HEK293 (cell line): ENCODE data around the gene ACRBP.

Source experiments
- BCL11B ChIP-seq: fragments of 450-650 bp; formaldehyde crosslinking; IDR thresholded peaks from 2 replicates; pipeline ENCODE4 v1.5.1; 2016; ENCODE audit warnings: low read depth, missing biosample characterization, missing genetic modification characterization
- MYNN ChIP-seq: fragments of 450-650 bp; formaldehyde crosslinking; IDR thresholded peaks from 2 replicates; pipeline ENCODE4 v1.5.1; 2016; ENCODE audit warnings: missing biosample characterization, missing genetic modification characterization, borderline replicate concordance
- MZF1 ChIP-seq: fragments of 450-650 bp; formaldehyde crosslinking; IDR thresholded peaks from 2 replicates; pipeline ENCODE4 v1.5.1; 2017; ENCODE audit warnings: missing biosample characterization, missing genetic modification characterization, borderline replicate concordance
- ZBTB1 ChIP-seq: fragments of 450-650 bp; formaldehyde crosslinking; IDR thresholded peaks from 2 replicates; pipeline ENCODE4 v1.5.1; 2016; ENCODE audit warnings: missing biosample characterization, missing genetic modification characterization
- ZBTB20 ChIP-seq: fragments of 450-650 bp; formaldehyde crosslinking; IDR thresholded peaks from 2 replicates; pipeline ENCODE4 v1.5.1; 2016; ENCODE audit warnings: missing biosample characterization, missing genetic modification characterization
- ZNF140 ChIP-seq: fragments of 450-650 bp; formaldehyde crosslinking; IDR thresholded peaks from 2 replicates; pipeline ENCODE4 v1.5.1; 2016; ENCODE audit warnings: missing biosample characterization, missing genetic modification characterization
- ZNF146 ChIP-seq: fragments of 450-650 bp; formaldehyde crosslinking; IDR thresholded peaks from 2 replicates; pipeline ENCODE4 v1.5.1; 2016; ENCODE audit warnings: missing biosample characterization, missing genetic modification characterization
- ZNF223 ChIP-seq: fragments of 450-650 bp; formaldehyde crosslinking; IDR thresholded peaks from 2 replicates; pipeline ENCODE4 v1.5.1; 2016; ENCODE audit warnings: missing biosample characterization, missing genetic modification characterization
- ZNF266 ChIP-seq: fragments of 450-650 bp; formaldehyde crosslinking; IDR thresholded peaks from 2 replicates; pipeline ENCODE4 v1.5.1; 2016; ENCODE audit warnings: missing biosample characterization, missing genetic modification characterization, low read depth
- ZNF350 ChIP-seq: fragments of 450-650 bp; formaldehyde crosslinking; IDR thresholded peaks from 2 replicates; pipeline ENCODE4 v1.5.0; 2017; ENCODE audit warnings: missing biosample characterization, mild to moderate bottlenecking, missing genetic modification characterization
- ZNF366 ChIP-seq: fragments of 450-650 bp; formaldehyde crosslinking; conservative IDR thresholded peaks from 2 replicates; pipeline ENCODE4 v1.5.1; 2016; ENCODE audit warnings: missing biosample characterization, missing genetic modification characterization
- ZNF423 ChIP-seq: fragments of 450-650 bp; formaldehyde crosslinking; IDR thresholded peaks from 2 replicates; pipeline ENCODE4 v1.5.1; 2016; ENCODE audit warnings: missing biosample characterization, missing genetic modification characterization
- ZNF514 ChIP-seq: fragments of 450-650 bp; formaldehyde crosslinking; IDR thresholded peaks from 2 replicates; pipeline ENCODE4 v1.5.1; 2016; ENCODE audit warnings: missing biosample characterization, missing genetic modification characterization
- ZNF558 ChIP-seq: fragments of 450-650 bp; formaldehyde crosslinking; IDR thresholded peaks from 2 replicates; pipeline ENCODE4 v1.5.1; 2016; ENCODE audit warnings: missing biosample characterization, missing genetic modification characterization
- ZNF585B ChIP-seq: fragments of 450-650 bp; formaldehyde crosslinking; IDR thresholded peaks from 2 replicates; pipeline ENCODE4 v1.5.1; 2016; ENCODE audit warnings: missing biosample characterization, missing genetic modification characterization
- ZNF600 ChIP-seq: fragments of 450-650 bp; formaldehyde crosslinking; IDR thresholded peaks from 2 replicates; pipeline ENCODE4 v1.5.1; 2016; ENCODE audit warnings: missing biosample characterization, missing genetic modification characterization
- ZNF658 ChIP-seq: fragments of 450-650 bp; formaldehyde crosslinking; IDR thresholded peaks from 2 replicates; pipeline ENCODE4; 2016; ENCODE audit warnings: missing biosample characterization, missing genetic modification characterization
- ZNF664 ChIP-seq: fragments of 450-650 bp; formaldehyde crosslinking; IDR thresholded peaks from 2 replicates; pipeline ENCODE4 v1.5.1; 2016; ENCODE audit warnings: missing biosample characterization, missing genetic modification characterization
- ZNF707 ChIP-seq: fragments of 450-650 bp; formaldehyde crosslinking; IDR thresholded peaks from 2 replicates; pipeline ENCODE4 v1.5.1; 2016; ENCODE audit warnings: missing biosample characterization, missing genetic modification characterization
- ZNF76 ChIP-seq: fragments of 450-650 bp; formaldehyde crosslinking; IDR thresholded peaks from 2 replicates; pipeline ENCODE4; 2016; ENCODE audit warnings: low read depth, missing biosample characterization, missing genetic modification characterization, borderline replicate concordance
- ZNF791 ChIP-seq: fragments of 450-650 bp; formaldehyde crosslinking; IDR thresholded peaks from 2 replicates; pipeline ENCODE4 v1.5.1; 2016; ENCODE audit warnings: missing biosample characterization, missing genetic modification characterization
- TF ChIP-seq, protein P1 (sequence below): fragments of 450-650 bp; formaldehyde crosslinking; IDR thresholded peaks from 2 replicates; pipeline ENCODE4 v1.5.1; 2016; ENCODE audit warnings: missing biosample characterization, missing genetic modification characterization
- TF ChIP-seq, protein P2 (sequence below): fragments of 450-650 bp; formaldehyde crosslinking; IDR thresholded peaks from 2 replicates; pipeline ENCODE4 v1.5.1; 2016; ENCODE audit warnings: missing biosample characterization, missing genetic modification characterization
- TF ChIP-seq, protein P3 (sequence below): fragments of 450-650 bp; formaldehyde crosslinking; IDR thresholded peaks from 2 replicates; pipeline ENCODE4 v1.5.1; 2016; ENCODE audit warnings: missing biosample characterization, missing genetic modification characterization, borderline replicate concordance
- TF ChIP-seq, protein P4 (sequence below): fragments of 450-650 bp; formaldehyde crosslinking; IDR thresholded peaks from 2 replicates; pipeline ENCODE4 v1.5.1; 2016; ENCODE audit warnings: missing biosample characterization, missing genetic modification characterization
- TF ChIP-seq, protein P5 (sequence below): fragments of 450-650 bp; formaldehyde crosslinking; IDR thresholded peaks from 2 replicates; pipeline ENCODE4 v1.5.1; 2016; ENCODE audit warnings: missing biosample characterization, missing genetic modification characterization
- TF ChIP-seq, protein P6 (sequence below): fragments of 450-650 bp; formaldehyde crosslinking; optimal IDR thresholded peaks from 2 replicates; pipeline ENCODE3; 2016; ENCODE audit warnings: missing biosample characterization, mild to moderate bottlenecking, missing genetic modification characterization

The ACRBP gene

DNA sequence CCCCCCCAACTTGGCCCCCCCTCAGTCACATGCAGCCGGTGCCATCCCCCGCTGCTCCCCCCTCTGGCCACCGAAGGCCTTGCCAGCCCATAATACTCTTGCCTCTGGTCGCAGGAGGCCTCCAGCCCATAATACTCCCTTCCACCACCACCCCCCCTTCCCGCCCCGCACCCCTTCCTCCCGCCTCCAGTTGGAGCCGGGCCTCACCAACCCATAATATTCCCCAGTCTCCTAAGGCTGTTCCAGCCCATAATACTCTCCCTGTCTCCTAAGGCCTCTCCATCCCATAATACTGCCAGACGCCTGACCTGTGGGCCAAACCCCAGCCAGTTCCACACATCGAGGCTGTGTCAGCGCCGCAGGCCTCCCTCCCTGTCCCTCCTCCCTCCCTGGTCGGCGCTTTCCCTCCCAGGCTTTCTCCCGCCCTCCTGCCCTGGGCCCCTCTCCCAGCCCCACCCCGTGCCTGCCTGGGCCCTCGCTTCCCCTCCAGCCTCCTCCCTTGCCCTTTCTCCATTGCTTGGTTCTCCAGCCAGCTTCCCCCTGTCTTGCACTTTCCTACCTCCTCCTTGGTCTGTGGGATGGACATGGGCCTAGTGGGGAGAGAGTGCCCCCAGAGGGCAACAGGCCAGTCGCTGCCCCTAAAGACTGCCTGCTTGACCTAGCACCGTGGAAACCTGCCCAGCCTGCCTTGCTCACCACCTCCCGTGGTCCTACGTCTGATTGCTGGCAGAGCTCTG lies 33.3 kb downstream of the ACRBP start (continued):
- TF ChIP-seq ZNF600 (tag by site-specific recombination), result peak; percentile 94
- TF ChIP-seq, protein P1, sequence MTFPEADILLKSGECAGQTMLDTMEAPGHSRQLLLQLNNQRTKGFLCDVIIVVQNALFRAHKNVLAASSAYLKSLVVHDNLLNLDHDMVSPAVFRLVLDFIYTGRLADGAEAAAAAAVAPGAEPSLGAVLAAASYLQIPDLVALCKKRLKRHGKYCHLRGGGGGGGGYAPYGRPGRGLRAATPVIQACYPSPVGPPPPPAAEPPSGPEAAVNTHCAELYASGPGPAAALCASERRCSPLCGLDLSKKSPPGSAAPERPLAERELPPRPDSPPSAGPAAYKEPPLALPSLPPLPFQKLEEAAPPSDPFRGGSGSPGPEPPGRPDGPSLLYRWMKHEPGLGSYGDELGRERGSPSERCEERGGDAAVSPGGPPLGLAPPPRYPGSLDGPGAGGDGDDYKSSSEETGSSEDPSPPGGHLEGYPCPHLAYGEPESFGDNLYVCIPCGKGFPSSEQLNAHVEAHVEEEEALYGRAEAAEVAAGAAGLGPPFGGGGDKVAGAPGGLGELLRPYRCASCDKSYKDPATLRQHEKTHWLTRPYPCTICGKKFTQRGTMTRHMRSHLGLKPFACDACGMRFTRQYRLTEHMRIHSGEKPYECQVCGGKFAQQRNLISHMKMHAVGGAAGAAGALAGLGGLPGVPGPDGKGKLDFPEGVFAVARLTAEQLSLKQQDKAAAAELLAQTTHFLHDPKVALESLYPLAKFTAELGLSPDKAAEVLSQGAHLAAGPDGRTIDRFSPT (tag by site-specific recombination), result peak; percentile 86
- no peak for TF ChIP-seq ZNF791 (tag by site-specific recombination)
- TF ChIP-seq BCL11B (tag by site-specific recombination), result peak; percentile 76; the same call in 1 of the 2 replicates
- no peak for TF ChIP-seq ZNF658 (tag by site-specific recombination)
- TF ChIP-seq ZNF423, result peak; percentile 33; the same call in 1 of the 2 replicates
- no peak for TF ChIP-seq MZF1 (tag by site-specific recombination)
- TF ChIP-seq ZNF223 (tag by site-specific recombination), result peak; percentile 95
- no peak for TF ChIP-seq ZNF707 (tag by site-specific recombination)
- TF ChIP-seq, protein P2, sequence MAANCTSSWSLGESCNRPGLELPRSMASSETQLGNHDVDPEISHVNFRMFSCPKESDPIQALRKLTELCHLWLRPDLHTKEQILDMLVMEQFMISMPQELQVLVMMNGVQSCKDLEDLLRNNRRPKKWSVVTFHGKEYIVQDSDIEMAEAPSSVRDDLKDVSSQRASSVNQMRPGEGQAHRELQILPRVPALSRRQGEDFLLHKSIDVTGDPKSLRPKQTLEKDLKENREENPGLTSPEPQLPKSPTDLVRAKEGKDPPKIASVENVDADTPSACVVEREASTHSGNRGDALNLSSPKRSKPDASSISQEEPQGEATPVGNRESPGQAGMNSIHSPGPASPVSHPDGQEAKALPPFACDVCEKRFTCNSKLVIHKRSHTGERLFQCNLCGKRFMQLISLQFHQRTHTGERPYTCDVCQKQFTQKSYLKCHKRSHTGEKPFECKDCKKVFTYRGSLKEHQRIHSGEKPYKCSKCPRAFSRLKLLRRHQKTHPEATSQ (tag by site-specific recombination), result no peak
- no peak for TF ChIP-seq ZNF514 (tag by site-specific recombination)
- TF ChIP-seq, protein P3, sequence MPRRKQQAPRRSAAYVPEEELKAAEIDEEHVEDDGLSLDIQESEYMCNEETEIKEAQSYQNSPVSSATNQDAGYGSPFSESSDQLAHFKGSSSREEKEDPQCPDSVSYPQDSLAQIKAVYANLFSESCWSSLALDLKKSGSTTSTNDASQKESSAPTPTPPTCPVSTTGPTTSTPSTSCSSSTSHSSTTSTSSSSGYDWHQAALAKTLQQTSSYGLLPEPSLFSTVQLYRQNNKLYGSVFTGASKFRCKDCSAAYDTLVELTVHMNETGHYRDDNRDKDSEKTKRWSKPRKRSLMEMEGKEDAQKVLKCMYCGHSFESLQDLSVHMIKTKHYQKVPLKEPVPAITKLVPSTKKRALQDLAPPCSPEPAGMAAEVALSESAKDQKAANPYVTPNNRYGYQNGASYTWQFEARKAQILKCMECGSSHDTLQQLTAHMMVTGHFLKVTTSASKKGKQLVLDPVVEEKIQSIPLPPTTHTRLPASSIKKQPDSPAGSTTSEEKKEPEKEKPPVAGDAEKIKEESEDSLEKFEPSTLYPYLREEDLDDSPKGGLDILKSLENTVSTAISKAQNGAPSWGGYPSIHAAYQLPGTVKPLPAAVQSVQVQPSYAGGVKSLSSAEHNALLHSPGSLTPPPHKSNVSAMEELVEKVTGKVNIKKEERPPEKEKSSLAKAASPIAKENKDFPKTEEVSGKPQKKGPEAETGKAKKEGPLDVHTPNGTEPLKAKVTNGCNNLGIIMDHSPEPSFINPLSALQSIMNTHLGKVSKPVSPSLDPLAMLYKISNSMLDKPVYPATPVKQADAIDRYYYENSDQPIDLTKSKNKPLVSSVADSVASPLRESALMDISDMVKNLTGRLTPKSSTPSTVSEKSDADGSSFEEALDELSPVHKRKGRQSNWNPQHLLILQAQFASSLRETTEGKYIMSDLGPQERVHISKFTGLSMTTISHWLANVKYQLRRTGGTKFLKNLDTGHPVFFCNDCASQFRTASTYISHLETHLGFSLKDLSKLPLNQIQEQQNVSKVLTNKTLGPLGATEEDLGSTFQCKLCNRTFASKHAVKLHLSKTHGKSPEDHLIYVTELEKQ (tag by site-specific recombination), result peak; percentile 20; the same call in 1 of the 2 replicates
- no peak for TF ChIP-seq ZNF350
- no peak for TF ChIP-seq ZNF140 (tag by site-specific recombination)
- peak; percentile 86 for TF ChIP-seq ZBTB20 (tag by site-specific recombination)
- TF ChIP-seq ZNF266 (tag by site-specific recombination), result no peak
- TF ChIP-seq, protein P4, sequence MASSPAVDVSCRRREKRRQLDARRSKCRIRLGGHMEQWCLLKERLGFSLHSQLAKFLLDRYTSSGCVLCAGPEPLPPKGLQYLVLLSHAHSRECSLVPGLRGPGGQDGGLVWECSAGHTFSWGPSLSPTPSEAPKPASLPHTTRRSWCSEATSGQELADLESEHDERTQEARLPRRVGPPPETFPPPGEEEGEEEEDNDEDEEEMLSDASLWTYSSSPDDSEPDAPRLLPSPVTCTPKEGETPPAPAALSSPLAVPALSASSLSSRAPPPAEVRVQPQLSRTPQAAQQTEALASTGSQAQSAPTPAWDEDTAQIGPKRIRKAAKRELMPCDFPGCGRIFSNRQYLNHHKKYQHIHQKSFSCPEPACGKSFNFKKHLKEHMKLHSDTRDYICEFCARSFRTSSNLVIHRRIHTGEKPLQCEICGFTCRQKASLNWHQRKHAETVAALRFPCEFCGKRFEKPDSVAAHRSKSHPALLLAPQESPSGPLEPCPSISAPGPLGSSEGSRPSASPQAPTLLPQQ (tag by site-specific recombination), result peak; percentile 97
- no peak for TF ChIP-seq ZNF585B (tag by site-specific recombination)
- no peak for TF ChIP-seq ZNF664 (tag by site-specific recombination)
- TF ChIP-seq ZNF366, result peak; percentile 89
- TF ChIP-seq, protein P5, sequence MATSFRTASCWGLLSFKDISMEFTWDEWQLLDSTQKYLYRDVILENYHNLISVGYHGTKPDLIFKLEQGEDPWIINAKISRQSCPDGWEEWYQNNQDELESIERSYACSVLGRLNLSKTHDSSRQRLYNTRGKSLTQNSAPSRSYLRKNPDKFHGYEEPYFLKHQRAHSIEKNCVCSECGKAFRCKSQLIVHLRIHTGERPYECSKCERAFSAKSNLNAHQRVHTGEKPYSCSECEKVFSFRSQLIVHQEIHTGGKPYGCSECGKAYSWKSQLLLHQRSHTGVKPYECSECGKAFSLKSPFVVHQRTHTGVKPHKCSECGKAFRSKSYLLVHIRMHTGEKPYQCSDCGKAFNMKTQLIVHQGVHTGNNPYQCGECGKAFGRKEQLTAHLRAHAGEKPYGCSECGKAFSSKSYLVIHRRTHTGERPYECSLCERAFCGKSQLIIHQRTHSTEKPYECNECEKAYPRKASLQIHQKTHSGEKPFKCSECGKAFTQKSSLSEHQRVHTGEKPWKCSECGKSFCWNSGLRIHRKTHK (tag by site-specific recombination), result no peak
- TF ChIP-seq ZNF76 (tag by site-specific recombination), result no peak; the same call in 1 of the 2 replicates
- no peak for TF ChIP-seq ZNF146 (tag by site-specific recombination)
- TF ChIP-seq ZNF558 (tag by site-specific recombination), result no peak
- TF ChIP-seq, protein P6, sequence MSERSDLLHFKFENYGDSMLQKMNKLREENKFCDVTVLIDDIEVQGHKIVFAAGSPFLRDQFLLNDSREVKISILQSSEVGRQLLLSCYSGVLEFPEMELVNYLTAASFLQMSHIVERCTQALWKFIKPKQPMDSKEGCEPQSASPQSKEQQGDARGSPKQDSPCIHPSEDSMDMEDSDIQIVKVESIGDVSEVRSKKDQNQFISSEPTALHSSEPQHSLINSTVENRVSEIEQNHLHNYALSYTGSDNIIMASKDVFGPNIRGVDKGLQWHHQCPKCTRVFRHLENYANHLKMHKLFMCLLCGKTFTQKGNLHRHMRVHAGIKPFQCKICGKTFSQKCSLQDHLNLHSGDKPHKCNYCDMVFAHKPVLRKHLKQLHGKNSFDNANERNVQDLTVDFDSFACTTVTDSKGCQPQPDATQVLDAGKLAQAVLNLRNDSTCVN (tag by site-specific recombination), result peak; percentile 16
- TF ChIP-seq MYNN (tag by site-specific recombination), result no peak; the same call in 1 of the 2 replicates
- TF ChIP-seq ZBTB1 (tag by site-specific recombination), result no peak
